Measurements from ENCODE around the gene CXorf49.
"Not testable (repeated sequence)": the region's sequence is repeated elsewhere in the genome, so short reads cannot be mapped to it uniquely, and the experiment has no call there.

CXorf49 gene

GRCh38 chrX:71718185-71718584 lies at the start of gene CXorf49:
Gene CXorf49 (minus strand): TSS chrX:71718285. CDS start chrX:71718151, 134 bp downstream.
- not testable (repeated sequence) for DNase-seq

DNA sequence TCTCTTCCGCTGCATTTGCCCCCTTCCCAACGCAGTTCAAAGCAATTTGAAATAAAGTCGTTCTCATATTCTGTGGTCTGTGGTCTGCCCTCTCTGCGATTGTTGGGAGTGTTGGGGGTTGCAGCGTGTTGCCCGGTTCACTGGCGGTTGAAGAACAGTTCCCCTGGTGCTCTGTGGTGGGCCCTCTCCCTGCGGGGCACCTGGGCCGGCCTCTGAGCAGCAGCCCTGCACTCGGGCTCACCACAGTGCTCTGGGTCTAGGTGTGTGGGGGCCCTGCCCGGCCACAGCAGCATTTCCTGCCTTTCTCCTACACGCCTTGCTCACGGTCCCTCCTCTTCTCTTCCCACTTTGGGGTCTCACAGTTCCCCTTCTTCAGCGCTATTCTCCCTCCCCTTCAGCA lies 49.0 kb upstream of the CXorf49 start:
- not testable (repeated sequence) for DNase-seq

- not testable (repeated sequence) for DNase-seq
Measured at GRCh38 chrX:71765613-71766012, 47.5 kb upstream of the CXorf49 start.

GRCh38 chrX:71764832-71765231 lies 46.7 kb upstream of the CXorf49 start:
- DNase-seq: not testable (repeated sequence)

- not testable (repeated sequence) for DNase-seq
Measured at GRCh38 chrX:71763049-71763448, 45.0 kb upstream of the CXorf49 start, which contains the start of gene CXorf49B. Gene CXorf49B (plus strand): TSS chrX:71763349. CDS start chrX:71763424, 75 bp downstream.

DNA sequence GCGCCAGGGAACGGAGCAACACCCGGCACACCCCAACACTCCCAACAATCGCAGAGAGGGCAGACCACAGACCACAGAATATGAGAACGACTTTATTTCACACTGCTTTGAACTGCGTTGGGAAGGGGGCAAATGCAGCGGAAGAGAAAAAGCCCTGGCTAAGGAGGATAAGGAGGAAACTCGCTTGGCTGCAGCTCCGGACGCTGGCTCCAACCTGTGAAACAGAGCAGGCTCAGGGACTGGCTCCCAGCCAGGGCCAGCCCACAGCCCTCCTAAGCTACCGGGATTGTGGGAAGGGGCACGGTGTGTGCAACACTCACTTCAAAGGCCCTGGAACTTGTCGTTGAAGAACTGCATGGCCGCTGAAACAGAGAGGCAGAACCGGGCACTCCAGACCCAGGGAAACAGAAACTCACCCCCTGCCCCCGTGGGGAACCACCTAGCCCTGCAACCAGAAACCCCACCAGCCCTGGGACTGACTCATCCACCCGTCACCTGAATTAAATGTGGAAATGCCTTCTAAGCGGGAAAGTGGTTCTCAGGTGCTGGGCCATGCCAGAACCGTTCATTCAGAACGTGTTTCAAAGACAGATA lies 42.7 kb upstream of the CXorf49 start:
- not testable (repeated sequence) for DNase-seq

- DNase-seq: not testable (repeated sequence)
Measured at GRCh38 chrX:71720289-71720886, 2.3 kb upstream of the CXorf49 start.

- not testable (repeated sequence) for DNase-seq
Measured at GRCh38 chrX:71719195-71719594, 1.1 kb upstream of the CXorf49 start.

GRCh38 chrX:71716323-71716722 lies 1.8 kb downstream of the CXorf49 start:
- DNase-seq: not testable (repeated sequence)

- DNase-seq: not testable (repeated sequence)
Measured at GRCh38 chrX:71715551-71715950, 2.5 kb downstream of the CXorf49 start.

- not testable (repeated sequence) for DNase-seq
Measured at GRCh38 chrX:71714064-71714463, 4.0 kb downstream of the CXorf49 start.

GRCh38 chrX:71702853-71703252 lies 15.2 kb downstream of the CXorf49 start:
- not testable (repeated sequence) for DNase-seq

DNA sequence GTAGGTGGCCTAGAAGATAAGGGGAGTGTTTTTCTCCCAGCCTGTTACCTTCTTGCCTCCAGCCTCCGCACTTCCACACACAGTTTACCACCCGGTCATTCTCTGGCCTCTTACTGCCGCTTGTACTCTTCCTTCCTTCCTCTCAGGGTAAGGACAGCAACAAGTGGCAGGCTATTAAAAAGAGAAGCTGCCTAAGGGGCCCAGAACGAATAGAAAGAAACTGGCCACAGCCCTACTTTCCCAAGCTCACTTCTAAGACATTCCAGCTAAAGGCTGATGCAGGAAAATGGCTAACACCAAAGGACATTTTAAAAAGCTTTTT lies 19.1 kb downstream of the CXorf49 start:
- not testable (repeated sequence) for DNase-seq

DNA sequence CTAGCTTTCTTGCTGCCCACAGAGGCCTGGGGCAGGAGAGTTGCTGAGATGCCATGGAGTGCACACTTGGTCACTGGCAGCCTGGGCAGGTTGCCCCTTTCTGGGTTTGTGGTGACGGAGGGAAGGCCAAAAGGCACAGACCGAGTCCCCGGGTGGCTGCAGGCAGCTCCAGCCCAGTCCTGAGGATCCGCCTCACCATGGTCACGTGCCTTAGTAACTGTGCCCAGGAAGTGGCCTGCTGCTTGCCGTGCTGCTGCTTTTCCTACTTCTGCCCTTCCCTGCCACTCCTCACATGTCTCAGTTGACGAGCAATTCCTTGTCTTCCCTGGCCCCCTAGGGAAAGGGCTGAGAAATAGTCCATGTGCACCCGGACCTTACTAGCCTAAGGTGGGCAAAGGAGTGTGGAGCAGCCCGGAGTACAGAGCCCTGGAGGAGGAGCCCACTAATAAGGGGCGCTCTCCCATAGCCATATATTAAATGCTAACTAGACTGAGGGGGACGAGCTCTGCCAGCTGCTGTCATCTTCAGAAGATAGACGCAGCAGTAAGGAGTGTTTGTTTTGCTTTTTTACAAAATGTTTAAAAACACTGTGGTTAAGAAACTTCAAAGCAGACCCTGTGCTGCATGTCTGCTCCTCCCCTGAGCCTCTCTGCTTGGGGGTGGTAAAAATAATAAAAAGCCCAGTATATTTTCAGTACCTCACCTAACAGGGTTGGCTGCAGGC lies 19.6 kb downstream of the CXorf49 start:
- not testable (repeated sequence) for DNase-seq

DNA sequence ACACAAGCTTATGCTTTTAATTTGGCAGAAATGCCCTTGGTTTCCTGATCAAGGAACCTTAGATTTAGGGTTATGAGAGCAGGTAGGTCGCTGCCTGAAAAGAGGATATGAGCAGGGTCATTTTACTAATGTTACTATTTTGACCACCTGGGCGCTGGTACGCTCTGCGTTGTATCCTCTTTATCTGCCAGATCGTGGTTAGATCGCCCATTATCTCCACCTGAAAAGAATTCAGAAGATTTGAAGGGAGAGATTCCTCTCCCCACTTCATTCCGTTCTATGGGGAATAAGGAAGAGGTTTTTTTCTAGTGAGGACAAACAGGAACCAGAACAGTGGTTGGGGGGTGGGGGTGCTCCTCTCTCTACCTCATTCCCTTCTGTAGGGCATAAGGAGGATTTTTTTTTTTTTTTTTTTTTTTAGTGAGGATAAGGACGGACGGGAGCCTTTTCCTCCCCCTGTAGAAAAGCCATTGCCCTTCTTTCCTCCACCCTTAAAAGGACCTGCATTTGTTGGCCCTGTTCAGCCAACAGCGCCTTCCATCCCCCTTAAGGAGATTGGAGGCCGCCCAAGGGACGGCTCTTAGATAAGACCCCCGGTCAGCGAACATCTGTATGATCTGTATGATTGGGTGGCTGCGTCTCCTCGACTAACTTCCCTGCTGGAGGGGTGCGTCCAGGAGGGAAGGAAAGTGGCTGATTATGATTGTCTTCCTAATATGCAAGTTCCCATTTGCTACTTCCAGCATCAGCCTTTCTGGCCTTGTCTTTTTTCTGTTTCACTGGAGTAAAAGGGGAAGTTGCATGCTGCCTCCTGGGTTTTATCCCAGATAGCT lies 20.4 kb downstream of the CXorf49 start:
- not testable (repeated sequence) for DNase-seq

- not testable (repeated sequence) for DNase-seq
Measured at GRCh38 chrX:71696641-71697465, 21.2 kb downstream of the CXorf49 start.

- no peak for DNase-seq
Measured at GRCh38 chrX:71679575-71680207, 38.4 kb downstream of the CXorf49 start.

DNA sequence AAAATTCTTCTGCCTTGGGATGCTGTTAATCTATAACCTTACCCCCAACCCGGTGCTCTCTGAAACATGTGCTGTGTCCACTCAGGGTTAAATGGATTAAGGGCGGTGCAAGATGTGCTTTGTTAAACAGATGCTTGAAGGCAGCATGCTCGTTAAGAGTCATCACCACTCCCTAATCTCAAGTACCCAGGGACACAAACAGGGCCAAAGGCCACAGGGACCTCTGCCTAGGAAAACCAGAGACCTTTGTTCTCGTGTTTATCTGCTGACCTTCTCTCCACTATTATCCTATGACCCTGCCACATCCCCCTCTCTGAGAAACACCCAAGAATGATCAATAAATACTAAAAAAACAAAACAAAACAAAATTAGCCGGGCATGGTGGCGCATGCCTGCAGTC lies 40.9 kb downstream of the CXorf49 start:
- DNase-seq: not testable (repeated sequence)

DNA sequence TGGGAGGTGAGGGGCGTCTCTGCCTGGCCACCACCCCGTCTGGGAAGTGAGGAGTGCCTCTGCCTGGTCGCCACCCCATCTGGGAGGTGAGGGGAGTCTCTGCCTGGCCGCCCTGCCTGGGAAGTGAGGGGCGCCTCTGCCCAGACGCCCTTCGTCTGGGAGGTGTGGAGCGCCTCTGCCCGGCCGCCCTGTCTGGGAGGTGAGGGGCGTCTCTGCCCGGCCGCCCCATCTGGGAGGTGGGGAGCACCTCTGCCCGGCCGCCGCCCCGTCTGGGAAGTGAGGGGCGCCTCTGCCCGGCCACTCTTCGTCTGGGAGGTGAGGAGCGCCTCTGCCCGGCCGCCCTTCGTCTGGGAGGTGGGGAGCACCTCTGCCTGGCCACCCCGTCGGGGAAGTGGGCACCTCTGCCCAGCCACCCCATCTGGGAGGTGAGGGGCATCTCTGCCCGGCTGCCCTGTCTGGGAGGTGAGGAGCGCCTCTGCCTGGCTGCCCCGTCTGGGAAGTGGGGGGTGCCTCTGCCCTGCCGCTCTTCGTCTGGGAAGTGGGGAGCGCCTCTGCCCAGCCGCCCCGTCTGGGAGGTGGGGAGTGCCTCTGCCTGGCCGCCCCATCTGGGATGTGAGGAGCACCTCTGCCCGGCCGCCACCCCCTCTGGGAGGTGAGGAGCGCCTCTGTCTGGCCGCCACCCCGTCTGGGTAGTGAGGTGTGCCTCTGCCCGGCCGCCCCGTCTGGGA lies 41.9 kb downstream of the CXorf49 start:
- not testable (repeated sequence) for DNase-seq

DNA sequence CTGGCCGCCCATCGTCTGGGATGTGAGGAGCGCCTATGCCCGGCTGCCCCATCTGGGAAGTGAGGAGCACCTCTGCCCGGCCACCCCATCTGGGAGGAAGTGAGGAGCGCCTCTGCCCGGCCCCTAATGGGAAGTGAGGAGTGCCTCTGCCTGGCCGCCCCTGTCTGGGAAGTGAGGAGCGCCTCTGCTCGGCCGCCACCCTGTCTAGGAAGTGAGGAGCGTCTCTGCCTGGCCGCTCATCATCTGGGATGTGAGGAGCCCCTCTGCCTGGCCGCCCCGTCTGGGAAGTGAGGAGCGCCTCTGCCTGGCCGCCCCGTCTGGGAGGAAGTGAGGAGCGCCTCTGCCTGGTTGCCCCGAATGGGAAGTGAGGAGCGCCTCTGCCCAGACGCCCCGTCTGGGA lies 42.4 kb downstream of the CXorf49 start:
- not testable (repeated sequence) for DNase-seq

DNA sequence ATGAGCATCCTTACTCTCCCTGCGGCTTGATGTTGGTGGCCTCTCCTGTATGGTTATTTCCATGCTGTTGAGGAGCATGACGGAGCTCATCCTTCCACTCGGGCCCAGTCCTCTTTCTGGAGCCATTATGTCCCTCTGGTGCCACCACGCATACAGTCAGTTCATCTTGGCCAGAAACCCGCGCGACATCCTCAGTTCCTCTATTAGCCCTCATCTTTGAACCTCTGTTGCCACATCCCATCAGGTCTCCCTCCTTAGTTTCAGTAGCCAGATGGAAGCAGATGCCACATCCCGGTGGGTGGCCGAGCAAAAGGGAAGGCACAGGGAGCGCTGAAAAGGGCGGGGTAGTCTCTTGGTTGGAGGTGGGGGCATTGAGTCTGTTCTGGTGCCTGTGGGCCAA lies 46.1 kb downstream of the CXorf49 start:
- no peak for DNase-seq

Data from activated CD4-positive, alpha-beta T cell treated with anti-CD3 and anti-CD28 coated beads, Interleukin-2, amount 50 U/mL, for 16 hours (primary cell).